GM15510 (cell line): ENCODE measurements around the gene TPGS1.
A peak's percentile ranks its signal among the peaks of the same experiment; 100 is the strongest.

Experiments
- POLR2A ChIP-seq: IDR thresholded peaks from 3 replicates; pipeline ENCODE4 v1.6.1; 2011; ENCODE audit warnings: borderline replicate concordance; ENCODE audit not compliant: insufficient read length; ENCODE audit errors: extremely low read depth

The TPGS1 gene

DNA sequence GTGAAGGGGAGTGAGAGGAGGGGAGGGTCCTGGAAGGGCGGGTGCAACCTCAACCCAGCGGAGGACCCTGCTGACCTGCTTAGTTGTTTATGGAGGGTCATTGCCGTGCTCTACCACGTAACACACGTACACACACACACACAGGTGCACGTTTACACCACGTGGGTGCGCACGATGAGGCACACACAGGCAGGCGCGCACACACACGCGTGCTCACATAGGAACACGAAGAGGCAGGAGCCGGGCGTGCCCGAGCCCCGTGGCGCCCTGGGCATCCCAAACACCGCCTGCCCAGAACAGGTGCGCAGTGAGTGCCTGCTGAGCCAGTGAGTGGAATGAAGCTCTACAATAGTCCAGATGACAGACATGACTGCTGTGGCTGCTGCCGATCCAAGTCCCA is 22.2 kb upstream of the TPGS1 start:
- TF ChIP-seq POLR2A, result no peak

DNA sequence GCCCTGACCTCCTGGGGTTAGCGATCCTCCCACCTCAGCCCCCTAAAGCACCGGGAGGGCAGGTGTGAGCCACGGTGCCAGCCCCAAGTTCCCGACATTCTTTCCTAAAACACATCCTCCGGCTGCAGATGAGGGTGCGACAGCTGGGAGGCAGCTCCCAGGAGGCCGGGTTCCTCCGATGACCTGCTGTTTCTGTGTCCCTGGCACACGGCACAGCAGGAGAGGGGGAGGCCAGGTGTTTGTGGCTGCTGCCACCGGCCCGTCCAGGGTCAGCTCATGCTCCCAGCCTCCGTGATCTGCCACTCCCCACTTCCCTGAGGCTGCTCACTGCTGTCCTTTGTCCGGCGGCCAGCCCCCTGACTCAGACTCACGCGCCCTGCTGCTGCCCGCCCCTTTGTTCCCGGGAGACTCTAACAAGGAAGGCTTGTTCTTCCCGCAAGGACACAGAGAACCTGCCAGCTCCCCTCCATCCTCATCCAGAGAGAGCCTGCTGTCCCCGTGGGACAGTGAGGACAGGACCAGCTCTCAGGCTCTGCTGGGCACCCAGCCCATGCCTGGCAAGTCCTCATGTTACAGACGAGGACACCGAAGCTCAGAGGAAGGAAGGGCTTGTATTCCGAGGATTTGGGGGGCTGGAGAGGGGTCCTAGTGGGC is 21.6 kb upstream of the TPGS1 start:
- TF ChIP-seq POLR2A, result no peak

DNA sequence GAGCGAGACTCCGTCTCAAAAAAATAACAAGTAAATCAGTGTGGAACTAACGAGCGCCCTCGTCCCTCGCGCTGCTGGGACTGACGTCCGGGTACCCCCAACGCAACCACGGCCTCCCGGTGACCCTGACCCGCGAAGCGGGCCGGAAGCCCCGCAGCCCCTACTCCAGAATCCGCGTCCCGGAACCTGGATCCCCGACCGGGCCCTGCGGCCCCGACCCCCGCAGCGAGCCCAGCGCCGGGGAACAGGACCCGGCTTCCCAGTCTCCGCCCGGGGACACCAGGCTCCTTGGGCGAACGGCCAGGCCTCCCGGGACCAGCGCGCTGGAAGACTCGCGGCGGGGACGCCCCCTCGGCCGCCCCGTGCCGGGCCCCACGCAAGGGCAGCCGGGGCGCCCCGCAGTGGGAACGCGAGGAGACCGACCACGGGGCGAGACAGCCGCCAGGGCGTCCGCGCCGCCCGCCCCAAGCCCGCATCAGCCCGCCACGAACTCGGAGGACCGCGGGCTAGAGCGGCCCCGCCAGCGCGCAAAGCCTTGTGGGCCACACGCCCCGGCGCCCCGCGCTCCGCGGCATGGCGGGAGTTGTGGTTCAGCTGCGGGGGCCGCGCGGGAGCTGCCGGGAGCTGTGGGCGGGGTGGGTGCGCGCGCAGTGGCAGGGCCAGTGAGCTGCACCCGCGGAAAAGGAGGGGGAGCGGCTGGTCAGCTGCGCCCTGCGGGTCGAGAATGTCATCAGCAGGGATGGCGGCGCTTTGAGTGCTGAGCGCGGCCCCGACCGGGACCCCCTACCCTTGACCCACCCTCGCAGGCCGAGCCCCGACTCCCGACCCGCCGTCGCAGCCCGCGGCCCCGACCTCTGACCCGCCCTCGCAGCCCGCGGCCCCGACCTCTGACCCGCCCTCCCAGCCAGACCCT is 18.5 kb upstream of the TPGS1 start:
- TF ChIP-seq POLR2A, result peak; percentile 82

DNA sequence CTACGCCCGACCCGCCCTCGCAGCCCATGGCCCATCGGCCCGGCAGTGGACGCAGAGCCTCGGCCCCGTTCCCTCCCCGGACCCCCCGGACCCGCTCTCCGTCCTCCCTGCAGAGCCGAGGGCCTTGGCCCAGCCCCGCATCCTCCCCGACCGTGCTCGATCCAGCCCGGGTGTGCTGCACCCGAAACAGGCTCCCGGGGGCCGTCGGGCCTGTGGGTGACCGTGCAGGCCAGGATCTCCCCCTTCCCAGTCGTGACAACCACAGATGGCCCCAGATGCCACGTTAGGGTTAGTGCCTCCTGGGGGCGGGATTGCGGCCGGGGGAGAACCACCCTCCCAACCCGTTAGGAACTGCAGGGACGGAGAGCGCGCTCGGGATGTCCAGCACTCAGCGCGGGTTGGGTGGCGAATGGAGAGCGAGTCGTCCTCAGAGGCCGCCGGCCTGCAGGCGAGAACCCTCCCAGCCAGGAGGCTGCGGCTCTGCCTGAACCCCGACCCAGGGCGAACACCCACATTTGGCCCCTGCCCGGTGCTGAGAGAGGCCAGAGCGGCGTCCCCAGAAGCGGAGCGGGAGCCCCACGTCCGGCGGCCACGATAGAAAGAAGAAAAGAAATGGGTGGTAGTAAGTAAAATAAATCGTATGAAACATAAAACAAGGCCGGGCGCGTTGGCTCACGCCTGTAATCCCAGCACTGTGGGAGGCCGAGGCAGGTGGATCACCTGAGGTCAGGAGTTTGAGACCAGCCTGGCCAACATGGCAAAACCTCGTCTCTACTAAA is 17.7 kb upstream of the TPGS1 start:
- TF ChIP-seq POLR2A, result no peak

DNA sequence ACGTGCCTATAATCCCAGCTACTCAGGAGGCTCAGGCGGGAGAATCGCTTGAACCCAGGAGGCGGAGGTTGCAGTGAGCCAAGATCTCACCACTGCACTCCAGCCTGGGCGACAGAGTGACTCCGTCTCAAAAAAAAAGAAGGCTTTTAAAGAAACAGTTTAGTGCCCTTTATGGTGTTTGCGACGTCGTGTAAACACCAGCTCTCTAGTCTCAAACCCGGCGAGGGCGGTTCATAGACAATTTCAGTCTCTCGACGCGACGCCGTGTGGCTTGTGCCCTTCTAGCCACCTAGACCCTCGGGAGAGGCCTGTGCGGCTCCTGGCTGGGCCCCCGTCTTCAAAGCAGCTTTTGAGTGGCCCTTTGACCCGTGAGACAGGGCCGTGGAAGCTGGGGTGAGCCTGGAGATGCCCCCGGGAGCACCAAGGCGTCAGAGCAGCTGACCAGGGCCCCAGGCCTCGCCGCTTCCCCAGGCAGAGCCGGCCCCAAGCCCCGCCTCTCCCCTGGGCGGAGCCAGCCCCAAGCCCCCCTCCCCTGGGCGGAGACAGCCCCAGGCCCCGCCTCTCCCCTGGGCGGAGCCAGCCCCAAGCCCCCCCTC is 16.1 kb upstream of the TPGS1 start:
- no peak for TF ChIP-seq POLR2A

DNA sequence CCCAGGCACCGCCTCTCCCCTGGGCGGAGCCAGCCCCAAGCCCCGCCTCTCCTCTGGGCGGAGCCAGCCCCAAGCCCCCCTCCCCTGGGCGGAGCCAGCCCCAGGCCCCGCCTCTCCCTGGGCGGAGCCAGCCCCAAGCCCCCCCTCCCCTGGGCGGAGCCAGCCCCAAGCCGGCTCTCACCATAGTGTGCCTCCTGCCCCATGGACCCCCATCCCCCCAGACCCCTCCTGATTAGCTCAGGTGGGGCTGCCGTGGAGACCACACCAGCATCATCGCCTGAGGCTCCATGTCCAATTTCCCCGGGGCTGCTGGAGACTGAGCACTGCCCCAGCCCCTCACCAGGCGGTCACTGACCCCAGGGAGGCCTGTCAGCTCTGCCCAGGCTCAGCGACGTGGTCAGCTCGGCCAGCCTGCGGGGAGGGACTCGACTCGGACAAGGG is 15.2 kb upstream of the TPGS1 start:
- no peak for TF ChIP-seq POLR2A

DNA sequence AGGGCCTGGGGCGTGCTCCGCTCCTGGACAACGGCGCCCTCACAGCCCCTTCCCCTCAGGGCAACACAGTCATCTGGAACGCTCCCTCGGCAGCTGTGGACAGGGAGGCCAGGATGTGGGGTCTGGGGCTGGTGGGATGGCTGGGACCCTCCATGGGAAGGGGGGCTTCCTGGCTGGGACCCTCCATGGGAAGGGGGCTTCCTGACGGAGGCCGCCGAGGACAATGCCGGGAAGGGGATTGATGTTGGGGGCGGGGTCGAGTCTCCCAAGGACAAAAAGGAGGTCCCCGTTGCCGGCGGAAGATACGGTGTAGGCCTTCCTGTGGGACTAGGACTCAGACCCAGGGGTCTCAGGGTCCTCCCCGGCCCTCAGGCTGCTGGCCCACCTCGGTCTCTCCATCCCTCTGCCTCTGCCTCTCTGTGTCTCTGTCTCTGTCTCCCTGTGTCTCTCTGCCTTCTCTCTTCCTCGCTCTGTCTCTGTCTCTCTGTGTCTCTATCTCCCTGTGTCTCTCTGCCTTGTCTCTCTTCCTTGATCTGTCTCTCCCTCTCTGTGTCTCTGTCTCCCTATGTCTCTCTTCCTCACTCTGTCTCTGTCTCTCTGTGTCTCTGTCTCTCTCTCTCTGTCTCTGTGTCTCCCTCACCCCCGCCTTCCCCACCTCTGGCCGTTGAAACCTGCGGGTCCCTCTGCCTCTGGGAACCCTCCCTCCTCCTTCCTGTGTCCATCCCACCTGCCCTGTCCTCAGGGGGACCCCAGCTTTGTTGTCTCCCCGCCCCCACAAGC is 13.7 kb upstream of the TPGS1 start:
- no peak for TF ChIP-seq POLR2A

DNA sequence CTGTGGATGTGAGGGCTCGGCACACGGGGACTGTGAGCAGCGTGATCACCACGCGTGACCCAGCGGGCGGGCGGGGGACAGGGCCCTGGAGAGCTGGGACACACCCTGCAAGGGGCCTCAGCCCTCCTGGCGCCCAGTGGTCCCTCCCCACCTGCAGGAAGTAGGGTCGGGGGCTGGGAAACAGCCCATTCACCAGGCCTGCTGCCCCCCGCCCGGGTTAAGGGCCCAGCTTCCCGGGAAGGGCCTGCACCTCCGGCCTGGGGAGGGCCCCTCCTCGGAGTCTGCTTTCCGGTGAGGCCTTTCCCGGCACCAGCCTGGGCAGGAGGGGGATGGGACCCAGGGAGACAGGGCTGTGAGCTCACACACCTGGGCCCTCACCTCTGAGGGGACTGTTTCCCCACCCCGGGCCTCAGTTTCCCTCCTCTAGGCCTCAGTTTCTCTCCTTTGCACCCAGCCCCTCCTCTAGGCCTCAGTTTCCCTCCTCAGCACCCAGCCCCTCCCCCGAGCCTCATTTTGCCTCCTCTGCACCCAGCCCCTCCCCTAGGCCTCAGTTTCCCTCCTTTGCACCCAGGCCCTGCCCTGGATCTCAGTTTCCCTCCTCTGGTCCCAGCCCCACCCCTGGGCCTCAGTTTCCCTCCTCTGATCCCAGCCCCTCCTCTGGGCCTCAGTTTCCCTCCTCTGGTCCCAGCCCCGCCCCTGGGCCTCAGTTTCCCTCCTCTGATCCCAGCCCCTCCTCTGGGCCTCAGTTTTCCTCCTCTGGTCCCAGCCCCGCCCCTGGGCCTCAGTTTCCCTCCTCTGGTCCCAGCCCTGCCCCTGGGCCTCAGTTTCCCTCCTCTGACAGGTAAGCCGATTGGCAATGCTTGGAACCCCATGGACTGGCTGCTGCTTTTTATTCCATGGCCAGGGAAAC is 12.9 kb upstream of the TPGS1 start:
- no peak for TF ChIP-seq POLR2A

DNA sequence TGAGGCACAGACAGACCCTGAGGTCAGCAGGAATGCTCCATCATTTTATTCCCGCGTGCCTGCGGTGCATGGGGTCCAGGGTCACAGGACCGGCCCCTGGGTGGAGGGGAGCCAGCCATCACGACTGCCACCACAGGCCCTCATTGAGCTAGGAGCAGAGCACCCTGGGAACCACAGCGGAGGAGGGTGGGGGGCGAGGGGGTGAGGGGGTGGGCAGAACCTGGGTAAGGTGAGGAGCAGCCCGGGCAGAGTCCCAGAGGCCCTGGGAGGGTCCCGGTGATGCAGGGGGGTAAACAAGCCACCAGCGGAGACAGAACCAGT is 12.3 kb upstream of the TPGS1 start:
- no peak for TF ChIP-seq POLR2A

DNA sequence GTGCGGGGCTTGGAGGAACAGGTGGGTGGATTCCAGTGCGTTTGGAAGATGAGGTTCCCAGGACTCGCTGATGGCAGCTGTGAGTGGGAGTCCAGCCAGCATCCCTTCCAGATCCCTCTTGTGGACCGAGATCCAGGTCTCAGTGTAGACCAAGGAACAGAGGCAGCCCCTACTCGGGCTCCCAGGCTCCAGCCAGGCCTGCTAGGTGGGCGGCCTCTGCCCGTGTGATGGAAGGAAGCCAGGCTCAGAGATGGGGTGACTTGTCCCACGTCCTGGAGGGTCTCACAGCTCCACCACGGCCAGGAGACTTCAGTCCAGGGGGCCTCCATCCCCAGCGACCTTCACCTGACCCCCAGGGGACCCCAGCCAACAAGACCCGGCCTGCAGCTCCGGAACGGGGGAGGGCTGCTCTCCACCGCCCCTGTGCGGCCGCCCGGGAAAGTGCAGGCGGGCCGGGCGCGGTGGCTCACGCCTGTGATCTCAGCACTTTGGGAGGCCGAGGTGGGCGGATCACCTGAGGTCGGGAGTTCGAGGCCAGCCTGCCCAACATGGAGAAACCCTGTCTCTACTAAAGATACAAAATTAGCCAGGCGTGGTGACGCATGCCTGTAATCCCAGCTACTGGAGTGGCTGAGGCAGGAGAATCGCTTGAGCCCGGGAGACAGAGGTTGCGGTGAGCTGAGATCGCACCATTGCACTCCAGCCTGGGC is 11.7 kb upstream of the TPGS1 start:
- TF ChIP-seq POLR2A, result no peak

DNA sequence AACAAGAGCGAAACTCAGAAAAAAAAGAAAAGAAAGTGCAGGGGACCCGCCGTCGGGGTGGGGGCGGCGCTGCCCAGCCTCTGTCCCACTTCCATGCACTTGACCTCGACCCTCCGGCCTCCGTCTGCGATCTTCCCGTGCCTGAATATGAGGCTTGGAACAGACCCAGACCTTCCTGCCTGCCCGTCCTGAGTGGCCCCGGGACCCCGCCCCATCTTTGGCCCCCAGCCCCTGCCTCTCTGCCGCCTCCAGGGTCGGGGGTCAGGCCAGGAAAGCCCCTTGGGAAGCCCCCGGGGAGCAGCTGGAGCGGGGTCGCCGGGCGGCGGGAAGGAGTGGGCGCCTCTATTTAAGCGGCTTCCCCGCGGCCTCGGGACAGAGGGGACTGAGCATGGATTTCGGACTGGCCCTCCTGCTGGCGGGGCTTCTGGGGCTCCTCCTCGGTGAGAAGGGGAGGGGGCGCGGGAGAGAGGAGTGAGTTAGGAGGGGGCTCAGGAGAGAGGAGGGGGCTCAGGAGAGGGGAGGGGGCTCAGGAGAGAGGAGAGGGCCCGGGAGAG is 11.1 kb upstream of the TPGS1 start, which contains the start of gene MADCAM1:
TSS of gene MADCAM1 (plus strand) at position 375 of the 554 bp plus-strand sequence. CDS start at position 389, 14 bp downstream.
- TF ChIP-seq POLR2A, result no peak

DNA sequence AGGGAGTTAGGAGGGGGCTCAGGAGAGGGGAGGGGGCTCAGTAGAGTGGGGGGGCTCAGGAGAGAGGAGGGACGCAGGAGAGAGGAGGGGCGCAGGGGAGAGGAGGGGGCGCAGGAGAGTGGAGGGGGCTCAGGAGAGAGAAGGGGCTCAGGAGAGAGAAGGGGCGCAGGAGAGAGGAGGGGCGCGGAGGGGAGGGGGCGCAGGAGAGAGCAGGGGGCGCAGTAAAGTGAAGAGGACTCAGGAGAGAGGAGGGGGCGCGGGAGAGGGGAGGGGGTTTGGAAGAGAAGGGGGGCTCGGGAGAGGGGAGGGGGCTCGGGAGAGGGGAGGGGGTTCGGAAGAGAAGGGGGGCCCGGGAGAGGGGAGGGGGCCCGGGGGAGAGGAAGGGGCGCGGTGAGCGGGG is 10.3 kb upstream of the TPGS1 start:
- TF ChIP-seq POLR2A, result no peak
